Mesothelial cell of epicardium (in vitro differentiated cells): ENCODE results near the gene ZDBF2. TPM values are rescaled to one million over a fixed set of nuclear protein-coding genes. Genes with fewer than 3 reads are reported as not detected.
A peak's percentile ranks its signal among the peaks of the same experiment; 100 is the strongest.

Experiments used
- DNase-seq, 2 experiments: peaks; one replicate each; pipeline ENCODE4 v3.0.0; 2021; ENCODE audit warnings: low spot score in 2 of 2; ENCODE audit not compliant: unreplicated experiment in 2 of 2
- H3K27ac Mint-ChIP-seq: 2 replicates; pipeline ENCODE4 v1.8.0; 2021; ENCODE audit warnings: mixed read lengths
- H3K27me3 Mint-ChIP-seq: 2 replicates; pipeline ENCODE4 v1.8.0; 2021; ENCODE audit warnings: low read depth, mixed read lengths
- H3K36me3 Mint-ChIP-seq: 2 replicates; pipeline ENCODE4 v1.8.0; 2021; ENCODE audit warnings: mixed read lengths
- H3K4me1 Mint-ChIP-seq: 2 replicates; pipeline ENCODE4 v1.8.0; 2021; ENCODE audit warnings: mixed read lengths
- H3K4me3 Mint-ChIP-seq: 2 replicates; pipeline ENCODE4 v1.8.0; 2021; ENCODE audit warnings: mild to moderate bottlenecking, moderate library complexity, mixed read lengths
- H3K9me3 Mint-ChIP-seq: 2 replicates; pipeline ENCODE4 v1.8.0; 2021; ENCODE audit warnings: mixed read lengths
- CTCF ChIP-seq: fragments of 200-600 bp; sonication (generic); IDR thresholded peaks from one replicate; pipeline ENCODE4 v1.5.0; 2021; ENCODE audit warnings: antibody characterized with exemption; ENCODE audit not compliant: unreplicated experiment
- total RNA-seq: library from RNA; stranded (reverse); gene quantifications from 3 replicates; pipeline ENCODE4 v1.2.1, GENCODE V29; 2021

ZDBF2 gene
- total RNA-seq, 1 donor from 2014 or later: 49.5 TPM

- DNase-seq: no peak
- peaks cover 27% of the 10 kb centered on the region for H3K27me3 Mint-ChIP-seq
- peaks cover 14% of the 10 kb centered on the region for H3K4me1 Mint-ChIP-seq
- no peaks in the 10 kb centered on the region for H3K9me3 Mint-ChIP-seq
- no peak overlapping the region for H3K4me3 Mint-ChIP-seq
- no peaks in the 10 kb centered on the region for H3K36me3 Mint-ChIP-seq
- no peak for TF ChIP-seq CTCF
- H3K27ac Mint-ChIP-seq: no peak overlapping the region
These were observed 10.4 kb upstream of the ZDBF2 start for GRCh38 chr2:206263959-206264603.

- Mint-ChIP-seq H3K9me3 (no peaks in the 10 kb centered on the region), H3K4me3 (no peak overlapping the region), H3K27ac (no peak overlapping the region), H3K36me3 (no peaks in the 10 kb centered on the region), H3K4me1 (no peaks in the 10 kb centered on the region), H3K27me3 (peaks cover 30% of the 10 kb centered on the region)
- no peak for TF ChIP-seq CTCF
- DNase-seq: no peak
These were observed 8.0 kb upstream of the ZDBF2 start for GRCh38 chr2:206266130-206267125.

GRCh38 chr2:206267567-206267966 lies 6.9 kb upstream of the ZDBF2 start:
- no peaks in the 10 kb centered on the region for H3K4me1 Mint-ChIP-seq
- no peak overlapping the region for H3K4me3 Mint-ChIP-seq
- no peak for DNase-seq
- TF ChIP-seq CTCF: no peak
- no peak overlapping the region for H3K27ac Mint-ChIP-seq
- H3K9me3 Mint-ChIP-seq: no peaks in the 10 kb centered on the region
- H3K36me3 Mint-ChIP-seq: no peaks in the 10 kb centered on the region
- H3K27me3 Mint-ChIP-seq: peaks cover 30% of the 10 kb centered on the region

GRCh38 chr2:206271065-206271464 lies 3.4 kb upstream of the ZDBF2 start:
- peaks cover 7% of the 10 kb centered on the region for H3K27me3 Mint-ChIP-seq
- no peak for TF ChIP-seq CTCF
- H3K9me3 Mint-ChIP-seq: no peaks in the 10 kb centered on the region
- H3K27ac Mint-ChIP-seq: no peak overlapping the region
- H3K36me3 Mint-ChIP-seq: no peaks in the 10 kb centered on the region
- peaks cover 18% of the 10 kb centered on the region for H3K4me1 Mint-ChIP-seq
- DNase-seq: no peak
- no peak overlapping the region for H3K4me3 Mint-ChIP-seq

- Mint-ChIP-seq H3K27ac (peak overlapping the region; percentile 96), H3K9me3 (no peaks in the 10 kb centered on the region), H3K4me1 (peaks cover 25% of the 10 kb centered on the region), H3K27me3 (peaks cover 7% of the 10 kb centered on the region), H3K36me3 (no peaks in the 10 kb centered on the region), H3K4me3 (peak overlapping the region; percentile 90)
- TF ChIP-seq CTCF: no peak
- DNase-seq: no peak
These were observed 558 bp upstream of the ZDBF2 start for GRCh38 chr2:206273905-206274304.
